Hepatocyte (in vitro differentiated cells): ENCODE results near the gene HPCAL1. TPM values are rescaled to one million over a fixed set of nuclear protein-coding genes. Genes with fewer than 3 reads are reported as not detected.

Experiments used
- DNase-seq: peaks from one replicate; pipeline ENCODE4 v3.0.0-alpha.2; 2016; ENCODE audit warnings: low spot score
- H2AFZ ChIP-seq: fragments of 200-600 bp; sonication (generic); 2 replicates; pipeline ENCODE4 v1.6.0; 2016; ENCODE audit warnings: antibody characterized with exemption, mild to moderate bottlenecking
- H3K27ac ChIP-seq: fragments of 200-600 bp; sonication (generic); 2 replicates; pipeline ENCODE4 v1.5.1; 2016; ENCODE audit warnings: mild to moderate bottlenecking
- H3K27me3 ChIP-seq: fragments of 200-600 bp; sonication (generic); 2 replicates; pipeline ENCODE4 v1.6.1; 2016
- H3K36me3 ChIP-seq: fragments of 200-600 bp; sonication (generic); replicated peaks from 2 replicates; pipeline ENCODE4 v1.5.1; 2016; ENCODE audit warnings: low read depth; ENCODE audit not compliant: insufficient read depth
- H3K4me1 ChIP-seq: fragments of 200-600 bp; sonication (generic); 2 replicates; pipeline ENCODE4 v1.5.1; 2016; ENCODE audit warnings: mild to moderate bottlenecking, moderate library complexity; ENCODE audit not compliant: insufficient read depth
- H3K4me2 ChIP-seq: fragments of 200-600 bp; sonication (generic); 2 replicates; pipeline ENCODE4 v1.6.0; 2016
- H3K4me3 ChIP-seq: fragments of 200-600 bp; sonication (generic); 2 replicates; pipeline ENCODE4 v1.5.1; 2016; ENCODE audit warnings: mild to moderate bottlenecking
- H3K79me2 ChIP-seq: fragments of 200-600 bp; sonication (generic); 2 replicates; pipeline ENCODE4 v1.6.0; 2017; ENCODE audit warnings: mild to moderate bottlenecking
- H3K9me2 ChIP-seq: fragments of 200-600 bp; sonication (generic); replicated peaks from 2 replicates; pipeline ENCODE4 v1.6.0; 2017; ENCODE audit warnings: mild to moderate bottlenecking; ENCODE audit not compliant: insufficient read depth
- H3K9me3 ChIP-seq: fragments of 200-600 bp; sonication (generic); 2 replicates; pipeline ENCODE4 v1.5.1; 2016; ENCODE audit warnings: low read depth, mild to moderate bottlenecking
- H4K20me1 ChIP-seq: fragments of 200-600 bp; sonication (generic); 2 replicates; pipeline ENCODE4 v1.6.0; 2016; ENCODE audit warnings: mild to moderate bottlenecking; ENCODE audit not compliant: insufficient read depth, poor library complexity, severe bottlenecking
- EZH2 ChIP-seq: fragments of 200-600 bp; sonication (generic); IDR thresholded peaks from 2 replicates; pipeline ENCODE4 v1.6.1; 2016; ENCODE audit warnings: antibody characterized with exemption, mild to moderate bottlenecking, borderline replicate concordance
- EZH2phosphoT487 ChIP-seq: fragments of 200-600 bp; sonication (generic); IDR thresholded peaks from one replicate; pipeline ENCODE4 v1.6.1; 2018; ENCODE audit warnings: antibody characterized with exemption, mild to moderate bottlenecking, low read depth, moderate library complexity; ENCODE audit not compliant: unreplicated experiment, severe bottlenecking
- WGBS: methylation state at CpG from one replicate; pipeline ENCODE4 v1.1.6; 2016; ENCODE audit warnings: low lambda C conversion rate; ENCODE audit errors: missing lambda C conversion rate; 5-methylcytosine and 5-hydroxymethylcytosine counted together
- polyA plus RNA-seq: library from polyadenylated mRNA; unstranded; fragments of >200 nt; fragmentation: Nextera tagmentation; extraction: Ambion mirVana; gene quantifications from 2 replicates; pipeline ENCODE4 v1.2.1, GENCODE V29; 2016
- total RNA-seq: library from RNA; depleted of rRNA; stranded (reverse); fragments of >200 nt; gene quantifications from 2 replicates; pipeline ENCODE4 v1.2.3, GENCODE V29; 2014
- TF ChIP-seq, protein P1 (sequence below): fragments of 200-600 bp; sonication (generic); IDR thresholded peaks from 2 replicates; pipeline ENCODE4 v1.5.1; 2016; ENCODE audit warnings: antibody characterized with exemption, mild to moderate bottlenecking; ENCODE audit not compliant: poor library complexity

HPCAL1 gene
- total and polyA plus RNA-seq, 2 experiments from 2014 or later, result 22.5 to 39.1 TPM

- peak; percentile 63 for DNase-seq
- Histone ChIP-seq H3K9me2 (no peaks in the 10 kb centered on the region), H3K4me3 (no peak overlapping the region), H3K9me3 (no peaks in the 10 kb centered on the region), H3K27me3 (no peaks in the 10 kb centered on the region), H3K79me2 (peaks cover 5% of the 10 kb centered on the region), H3K4me2 (no peak overlapping the region), H2AFZ (no peak overlapping the region), H4K20me1 (peaks cover 4% of the 10 kb centered on the region), H3K36me3 (no peaks in the 10 kb centered on the region), H3K4me1 (peaks cover 7% of the 10 kb centered on the region), H3K27ac (no peak overlapping the region)
- 72% methylated on average over 3 of the region's 3 CpGs for WGBS
- TF ChIP-seq, protein P1, sequence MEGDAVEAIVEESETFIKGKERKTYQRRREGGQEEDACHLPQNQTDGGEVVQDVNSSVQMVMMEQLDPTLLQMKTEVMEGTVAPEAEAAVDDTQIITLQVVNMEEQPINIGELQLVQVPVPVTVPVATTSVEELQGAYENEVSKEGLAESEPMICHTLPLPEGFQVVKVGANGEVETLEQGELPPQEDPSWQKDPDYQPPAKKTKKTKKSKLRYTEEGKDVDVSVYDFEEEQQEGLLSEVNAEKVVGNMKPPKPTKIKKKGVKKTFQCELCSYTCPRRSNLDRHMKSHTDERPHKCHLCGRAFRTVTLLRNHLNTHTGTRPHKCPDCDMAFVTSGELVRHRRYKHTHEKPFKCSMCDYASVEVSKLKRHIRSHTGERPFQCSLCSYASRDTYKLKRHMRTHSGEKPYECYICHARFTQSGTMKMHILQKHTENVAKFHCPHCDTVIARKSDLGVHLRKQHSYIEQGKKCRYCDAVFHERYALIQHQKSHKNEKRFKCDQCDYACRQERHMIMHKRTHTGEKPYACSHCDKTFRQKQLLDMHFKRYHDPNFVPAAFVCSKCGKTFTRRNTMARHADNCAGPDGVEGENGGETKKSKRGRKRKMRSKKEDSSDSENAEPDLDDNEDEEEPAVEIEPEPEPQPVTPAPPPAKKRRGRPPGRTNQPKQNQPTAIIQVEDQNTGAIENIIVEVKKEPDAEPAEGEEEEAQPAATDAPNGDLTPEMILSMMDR, result no peak
- TF ChIP-seq EZH2, result no peak
- no peak for TF ChIP-seq EZH2phosphoT487
Observed at GRCh38 chr2:10452312-10452711, 149.6 kb downstream of the HPCAL1 start.

- DNase-seq, result no peak
- WGBS, result 85% methylated on average over 17 of the region's 17 CpGs
Observed at GRCh38 chr2:10452956-10453904, 150.5 kb downstream of the HPCAL1 start.

DNA sequence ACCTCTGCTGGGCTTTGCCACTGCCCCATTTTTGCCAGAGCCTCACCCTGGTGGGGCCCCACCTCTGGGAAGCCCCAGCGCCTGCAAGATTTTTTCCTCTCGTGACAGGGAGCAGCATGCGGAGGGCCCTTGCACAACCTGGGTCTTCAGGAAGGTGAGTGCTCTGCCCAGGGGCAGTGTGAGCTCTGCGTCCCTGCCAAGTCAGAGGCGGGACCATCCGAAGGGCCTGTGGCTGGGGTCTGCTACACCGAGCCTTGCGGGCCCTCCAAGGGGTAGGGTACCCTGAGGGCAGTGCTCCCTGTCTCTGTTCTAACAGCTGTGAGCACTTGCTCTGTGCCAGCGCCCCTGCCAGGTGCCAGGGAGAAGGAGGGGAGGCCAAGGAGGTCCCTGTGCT lies 151.2 kb downstream of the HPCAL1 start:
- no peak overlapping the region for H3K4me3 ChIP-seq
- no peaks in the 10 kb centered on the region for H4K20me1 ChIP-seq
- no peak overlapping the region for H3K27ac ChIP-seq
- H2AFZ ChIP-seq, result no peak overlapping the region
- H3K36me3 ChIP-seq, result no peaks in the 10 kb centered on the region
- H3K27me3 ChIP-seq, result no peaks in the 10 kb centered on the region
- H3K4me2 ChIP-seq, result no peak overlapping the region
- no peaks in the 10 kb centered on the region for H3K9me2 ChIP-seq
- peaks cover 13% of the 10 kb centered on the region for H3K4me1 ChIP-seq
- H3K79me2 ChIP-seq, result no peaks in the 10 kb centered on the region
- 88% methylated on average over 9 of the region's 9 CpGs for WGBS
- DNase-seq, result no peak
- H3K9me3 ChIP-seq, result no peaks in the 10 kb centered on the region
- TF ChIP-seq EZH2phosphoT487, result no peak
- TF ChIP-seq, protein P1, result no peak
- no peak for TF ChIP-seq EZH2

More at GRCh38 chr2:10452956-10453904, 150.5 kb downstream of the HPCAL1 start:
- Histone ChIP-seq H3K9me2 (no peaks in the 10 kb centered on the region), H4K20me1 (no peaks in the 10 kb centered on the region), H2AFZ (no peak overlapping the region), H3K27ac (no peak overlapping the region), H3K36me3 (no peaks in the 10 kb centered on the region), H3K4me3 (no peak overlapping the region), H3K4me2 (no peak overlapping the region), H3K79me2 (no peaks in the 10 kb centered on the region), H3K27me3 (no peaks in the 10 kb centered on the region), H3K9me3 (no peaks in the 10 kb centered on the region), H3K4me1 (peaks cover 14% of the 10 kb centered on the region)
- TF ChIP-seq EZH2phosphoT487, result no peak
- TF ChIP-seq, protein P1, result no peak
- TF ChIP-seq EZH2, result no peak
